Measurements from ENCODE around the gene ZNF19.

GRCh38 chr16:71513302-71513701, 24.2 kb upstream of the ZNF19 start:
- TF ChIP-seq CEBPB (IDR thresholded peaks at IDR 0.05; ENCODE audit: low read depth, low read length) (no peak), SIX5 (IDR thresholded peaks at IDR 0.05; ENCODE audit: low read depth, low read length) (no peak), TCF12 (IDR thresholded peaks at IDR 0.05; ENCODE audit: low read depth, low read length) (no peak), SIN3A (conservative IDR thresholded peaks at IDR 0.05 in 1 of 2, IDR thresholded peaks at IDR 0.05 in 1 of 2; ENCODE audit: low read depth in 1 of 2, low read length in 2 of 2) (no peak)

All from H1 (cell line).